Neural progenitor cell (in vitro differentiated cells): ENCODE measurements around the gene KIF3B. TPM values are rescaled to one million over a fixed set of nuclear protein-coding genes. Genes with fewer than 3 reads are reported as not detected.

ENCODE experiments used
- DNase-seq: peaks from one replicate; pipeline ENCODE4 v3.0.0-alpha.2; 2016; ENCODE audit warnings: low spot score
- H2AFZ ChIP-seq: fragments of 200-600 bp; sonication (generic); replicated peaks from 2 replicates; pipeline ENCODE4 v1.6.1; 2016; ENCODE audit warnings: antibody characterized with exemption
- H3F3A ChIP-seq: fragments of 200-600 bp; sonication (generic); 2 replicates; pipeline ENCODE4 v1.6.1; 2016; ENCODE audit warnings: antibody characterized with exemption, low read depth
- H3K27ac ChIP-seq: fragments of 200-600 bp; sonication (generic); 2 replicates; pipeline ENCODE4 v1.5.1; 2016; ENCODE audit warnings: mild to moderate bottlenecking
- H3K27me3 ChIP-seq: fragments of 200-600 bp; sonication (generic); 2 replicates; pipeline ENCODE4 v1.6.1; 2016; ENCODE audit warnings: mild to moderate bottlenecking, moderate library complexity
- H3K36me3 ChIP-seq: fragments of 200-600 bp; sonication (generic); 2 replicates; pipeline ENCODE4 v1.5.1; 2016
- H3K4me1 ChIP-seq: fragments of 200-600 bp; sonication (generic); 2 replicates; pipeline ENCODE4 v1.6.1; 2016; ENCODE audit warnings: mixed run types
- H3K4me2 ChIP-seq: fragments of 200-600 bp; sonication (generic); 2 replicates; pipeline ENCODE4 v1.6.1; 2016
- H3K4me3 ChIP-seq: fragments of 200-600 bp; sonication (generic); 2 replicates; pipeline ENCODE4 v1.5.1; 2016
- H3K79me2 ChIP-seq: fragments of 200-600 bp; sonication (generic); 2 replicates; pipeline ENCODE4 v1.6.1; 2016; ENCODE audit warnings: low read depth
- H3K9ac ChIP-seq: fragments of 200-600 bp; sonication (generic); 2 replicates; pipeline ENCODE4 v1.6.1; 2016
- H3K9me3 ChIP-seq: fragments of 200-600 bp; sonication (generic); 2 replicates; pipeline ENCODE4 v1.5.1; 2016; ENCODE audit warnings: low read depth
- H4K20me1 ChIP-seq: fragments of 200-600 bp; sonication (generic); 2 replicates; pipeline ENCODE4 v1.6.1; 2016; ENCODE audit warnings: low read depth
- H3K27ac Mint-ChIP-seq: 3 replicates; pipeline ENCODE4 v1.8.0; 2021; ENCODE audit warnings: mixed read lengths
- H3K27me3 Mint-ChIP-seq: 2 replicates; pipeline ENCODE4 v1.8.0; 2022; ENCODE audit warnings: low read depth, mild to moderate bottlenecking, inconsistent platforms, moderate library complexity, mixed read lengths; ENCODE audit not compliant: insufficient read depth
- H3K36me3 Mint-ChIP-seq: 3 replicates; pipeline ENCODE4 v1.8.0; 2021; ENCODE audit warnings: mixed read lengths
- H3K4me1 Mint-ChIP-seq: 3 replicates; pipeline ENCODE4 v1.8.0; 2021; ENCODE audit warnings: mixed read lengths
- H3K4me3 Mint-ChIP-seq: 3 replicates; pipeline ENCODE4 v1.8.0; 2021; ENCODE audit warnings: mild to moderate bottlenecking, moderate library complexity, mixed read lengths
- H3K9me3 Mint-ChIP-seq: 3 replicates; pipeline ENCODE4 v1.8.0; 2020; ENCODE audit warnings: mixed read lengths
- EZH2 ChIP-seq: fragments of 200-600 bp; sonication (generic); IDR thresholded peaks from 2 replicates; pipeline ENCODE4 v1.6.1; 2017; ENCODE audit warnings: antibody characterized with exemption, mild to moderate bottlenecking, moderate library complexity
- EZH2phosphoT487 ChIP-seq: fragments of 200-600 bp; sonication (generic); IDR thresholded peaks from 2 replicates; pipeline ENCODE4 v1.6.1; 2017; ENCODE audit warnings: antibody characterized with exemption
- total RNA-seq: library from RNA; depleted of rRNA; stranded (reverse); fragments of >200 nt; gene quantifications from 2 replicates; pipeline ENCODE4 v1.2.3, GENCODE V29; 2015; ENCODE audit warnings: low replicate concordance
- TF ChIP-seq, protein P1 (sequence below): fragments of 200-600 bp; sonication (generic); IDR thresholded peaks from 2 replicates; pipeline ENCODE4 v1.5.1; 2017; ENCODE audit warnings: antibody characterized with exemption, mild to moderate bottlenecking

The KIF3B gene
- total RNA-seq, 1 donor from 2014 or later = 16.8 TPM

DNA sequence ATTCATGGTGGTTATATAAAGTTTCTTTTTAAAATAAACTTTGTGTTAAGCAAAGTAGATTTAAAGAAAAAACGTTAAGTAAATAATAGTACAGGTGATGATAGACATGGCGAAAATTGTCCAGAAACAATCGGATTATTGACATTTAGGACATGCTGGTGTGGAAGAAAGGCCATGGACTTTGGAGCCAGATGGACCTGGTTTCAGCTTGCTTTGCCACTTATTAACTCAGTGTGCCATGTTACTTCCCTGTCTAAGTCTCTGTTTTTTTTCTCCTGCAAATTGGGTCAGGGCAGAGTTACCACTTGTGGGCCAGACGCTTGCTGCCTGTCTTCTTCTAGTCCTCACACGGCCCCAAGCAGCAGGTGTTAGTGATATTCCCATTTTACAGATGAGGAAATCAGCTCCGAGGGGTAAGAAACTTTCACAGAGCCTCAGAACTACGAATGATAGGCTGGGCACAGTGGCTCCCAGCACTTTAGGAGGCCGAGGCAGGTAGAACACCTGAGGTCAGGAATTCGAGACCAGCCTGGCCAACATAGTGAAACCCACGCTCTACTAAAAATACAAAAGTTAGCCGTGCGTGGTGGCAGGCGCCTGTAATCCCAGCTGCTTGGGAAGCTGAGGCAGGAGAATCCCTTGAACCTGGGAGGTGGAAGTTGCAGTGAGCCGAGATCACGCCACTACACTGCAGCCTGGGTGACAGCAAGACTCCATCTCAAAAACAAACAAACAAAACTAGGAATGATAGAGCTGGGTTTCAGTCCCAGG, 12.4 kb downstream of the KIF3B start:
- Histone ChIP-seq H2AFZ (no peak overlapping the region), H3K4me1 (no peaks in the 10 kb centered on the region), H3K9ac (no peak overlapping the region), H3K4me3 (no peak overlapping the region), H3K27me3 (no peaks in the 10 kb centered on the region), H3F3A (no peaks in the 10 kb centered on the region), H3K4me2 (no peak overlapping the region), H3K36me3 (no peaks in the 10 kb centered on the region), H3K79me2 (peaks cover 41% of the 10 kb centered on the region), H3K27ac (no peak overlapping the region), H3K9me3 (no peaks in the 10 kb centered on the region), H4K20me1 (peaks cover 11% of the 10 kb centered on the region)
- TF ChIP-seq, protein P1, sequence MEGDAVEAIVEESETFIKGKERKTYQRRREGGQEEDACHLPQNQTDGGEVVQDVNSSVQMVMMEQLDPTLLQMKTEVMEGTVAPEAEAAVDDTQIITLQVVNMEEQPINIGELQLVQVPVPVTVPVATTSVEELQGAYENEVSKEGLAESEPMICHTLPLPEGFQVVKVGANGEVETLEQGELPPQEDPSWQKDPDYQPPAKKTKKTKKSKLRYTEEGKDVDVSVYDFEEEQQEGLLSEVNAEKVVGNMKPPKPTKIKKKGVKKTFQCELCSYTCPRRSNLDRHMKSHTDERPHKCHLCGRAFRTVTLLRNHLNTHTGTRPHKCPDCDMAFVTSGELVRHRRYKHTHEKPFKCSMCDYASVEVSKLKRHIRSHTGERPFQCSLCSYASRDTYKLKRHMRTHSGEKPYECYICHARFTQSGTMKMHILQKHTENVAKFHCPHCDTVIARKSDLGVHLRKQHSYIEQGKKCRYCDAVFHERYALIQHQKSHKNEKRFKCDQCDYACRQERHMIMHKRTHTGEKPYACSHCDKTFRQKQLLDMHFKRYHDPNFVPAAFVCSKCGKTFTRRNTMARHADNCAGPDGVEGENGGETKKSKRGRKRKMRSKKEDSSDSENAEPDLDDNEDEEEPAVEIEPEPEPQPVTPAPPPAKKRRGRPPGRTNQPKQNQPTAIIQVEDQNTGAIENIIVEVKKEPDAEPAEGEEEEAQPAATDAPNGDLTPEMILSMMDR = no peak
- TF ChIP-seq EZH2phosphoT487 = no peak
- TF ChIP-seq EZH2 = no peak
- no peak for DNase-seq
- H3K27ac Mint-ChIP-seq = no peak overlapping the region
- H3K4me3 Mint-ChIP-seq = no peak overlapping the region
- H3K36me3 Mint-ChIP-seq = no peaks in the 10 kb centered on the region
- peaks cover 4% of the 10 kb centered on the region for H3K4me1 Mint-ChIP-seq
- H3K9me3 Mint-ChIP-seq = no peaks in the 10 kb centered on the region
- peaks cover 2% of the 10 kb centered on the region for H3K27me3 Mint-ChIP-seq

DNA sequence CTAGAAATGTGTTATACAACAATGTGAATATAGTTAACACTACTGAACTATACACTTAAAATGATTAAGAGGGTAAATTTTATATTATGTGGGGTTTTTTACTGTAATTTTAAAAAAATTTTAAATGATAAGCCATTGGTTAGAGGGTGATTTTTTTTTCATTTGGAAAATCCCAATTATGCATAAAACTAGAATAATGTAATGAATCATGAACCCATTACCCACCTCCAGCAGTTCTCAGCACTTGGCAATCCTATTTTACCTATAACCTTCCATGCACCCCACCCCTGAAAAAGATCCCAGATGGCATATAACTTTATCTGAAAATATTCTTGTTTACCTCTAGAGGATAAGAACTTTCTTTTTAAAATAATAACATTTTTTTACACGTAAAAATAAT, 13.7 kb downstream of the KIF3B start:
- H3K27me3 Mint-ChIP-seq = peaks cover 2% of the 10 kb centered on the region
- Histone ChIP-seq H3K4me2 (no peak overlapping the region), H3K79me2 (peaks cover 49% of the 10 kb centered on the region), H2AFZ (no peak overlapping the region), H3K9me3 (no peaks in the 10 kb centered on the region), H3K36me3 (no peaks in the 10 kb centered on the region), H3K27me3 (no peaks in the 10 kb centered on the region), H3K9ac (no peak overlapping the region), H3K4me3 (no peak overlapping the region), H3K27ac (no peak overlapping the region), H4K20me1 (peaks cover 5% of the 10 kb centered on the region), H3K4me1 (no peaks in the 10 kb centered on the region), H3F3A (no peaks in the 10 kb centered on the region)
- DNase-seq = no peak
- H3K27ac Mint-ChIP-seq = no peak overlapping the region
- H3K9me3 Mint-ChIP-seq = no peaks in the 10 kb centered on the region
- no peak overlapping the region for H3K4me3 Mint-ChIP-seq
- TF ChIP-seq EZH2 = no peak
- TF ChIP-seq, protein P1 = no peak
- TF ChIP-seq EZH2phosphoT487 = no peak
- H3K36me3 Mint-ChIP-seq = no peaks in the 10 kb centered on the region
- peaks cover 6% of the 10 kb centered on the region for H3K4me1 Mint-ChIP-seq

DNA sequence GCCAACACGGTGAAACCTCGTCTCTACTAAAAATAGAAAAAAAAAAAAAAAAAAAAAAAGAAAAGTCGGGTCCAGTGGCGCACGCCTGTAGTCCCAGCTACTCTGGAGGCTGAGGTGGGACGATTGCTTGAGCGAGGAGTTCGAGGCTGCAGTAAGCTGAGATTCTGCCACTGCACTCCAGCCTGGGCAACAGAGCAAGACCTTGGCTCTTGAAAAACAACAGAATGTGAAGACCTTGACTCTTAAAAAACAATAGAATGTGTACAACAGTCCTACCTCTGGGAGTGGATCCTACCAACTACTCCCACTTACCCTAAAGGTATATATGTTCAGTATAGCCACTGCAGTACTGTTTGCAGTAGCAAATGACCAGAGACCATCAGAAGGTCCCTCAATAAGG, 15.1 kb downstream of the KIF3B start:
- H3K4me1 Mint-ChIP-seq = peaks cover 14% of the 10 kb centered on the region
- Histone ChIP-seq H3K36me3 (no peaks in the 10 kb centered on the region), H3F3A (no peaks in the 10 kb centered on the region), H3K9ac (no peak overlapping the region), H2AFZ (no peak overlapping the region), H3K4me2 (no peak overlapping the region), H4K20me1 (peaks cover 9% of the 10 kb centered on the region), H3K27ac (no peak overlapping the region), H3K4me3 (no peak overlapping the region), H3K27me3 (no peaks in the 10 kb centered on the region), H3K4me1 (no peaks in the 10 kb centered on the region), H3K79me2 (peaks cover 48% of the 10 kb centered on the region), H3K9me3 (no peaks in the 10 kb centered on the region)
- H3K9me3 Mint-ChIP-seq = no peaks in the 10 kb centered on the region
- TF ChIP-seq EZH2phosphoT487 (no peak), EZH2 (no peak)
- TF ChIP-seq, protein P1 = no peak
- H3K36me3 Mint-ChIP-seq = no peaks in the 10 kb centered on the region
- peaks cover 4% of the 10 kb centered on the region for H3K27me3 Mint-ChIP-seq
- H3K27ac Mint-ChIP-seq = no peak overlapping the region
- DNase-seq = no peak
- H3K4me3 Mint-ChIP-seq = no peak overlapping the region
